Hippocampal formation (tissue), 2 donors: ENCODE data around the gene KREMEN1.

Experiments used
- DNase-seq, 2 donors: peaks; one replicate each; lab custom pipeline; 2025; lab: John Stamatoyannopoulos, UW

KREMEN1 gene

DNA sequence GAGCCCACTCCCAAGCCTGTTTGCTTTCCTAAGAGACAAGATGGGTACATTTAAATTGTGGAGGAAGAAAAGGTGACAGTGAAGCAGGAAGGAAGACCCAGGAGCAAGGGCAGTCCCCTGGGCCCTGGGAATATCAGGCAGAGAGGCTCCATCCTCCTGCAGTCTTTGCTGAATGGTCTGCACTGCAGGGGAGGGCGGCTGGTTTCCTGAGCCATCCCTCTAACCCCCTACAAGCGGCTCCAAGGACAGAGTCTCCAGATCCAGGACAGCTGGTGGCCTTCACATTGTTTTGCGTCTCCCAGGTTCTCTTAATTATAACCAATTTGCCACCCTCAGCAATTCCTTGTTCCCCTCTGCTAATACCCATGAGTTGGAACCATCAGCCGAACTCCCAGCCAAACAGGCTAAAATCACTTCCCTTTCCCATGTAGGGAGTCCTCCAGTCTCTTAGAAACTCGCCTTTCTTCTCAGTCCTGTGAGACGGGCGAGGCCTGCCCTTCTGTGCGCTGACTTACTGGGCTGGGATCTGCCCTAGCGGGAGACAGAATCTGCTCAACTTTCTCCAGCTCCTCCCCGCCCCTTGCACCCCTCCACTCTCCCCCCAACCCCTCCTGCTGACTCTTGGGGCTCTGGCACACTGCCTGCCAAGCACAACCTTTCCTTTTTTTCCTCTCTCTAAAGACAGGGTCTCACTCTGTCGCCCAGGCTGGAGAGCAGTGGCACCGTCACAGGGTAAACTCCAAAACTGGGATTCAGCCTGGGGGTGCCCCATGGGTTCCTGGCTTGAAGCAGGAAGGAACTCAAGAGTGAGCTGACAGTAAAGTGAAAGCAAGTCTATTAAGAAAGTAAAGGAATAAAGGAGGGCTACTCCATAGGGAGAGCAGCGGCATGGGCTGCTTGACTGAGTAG lies 79.5 kb downstream of the KREMEN1 start:
- peak; percentile 44 to 63 for DNase-seq

- DNase-seq, result no peak
Measured at GRCh38 chr22:29152954-29153719, 80.3 kb downstream of the KREMEN1 start.

DNA sequence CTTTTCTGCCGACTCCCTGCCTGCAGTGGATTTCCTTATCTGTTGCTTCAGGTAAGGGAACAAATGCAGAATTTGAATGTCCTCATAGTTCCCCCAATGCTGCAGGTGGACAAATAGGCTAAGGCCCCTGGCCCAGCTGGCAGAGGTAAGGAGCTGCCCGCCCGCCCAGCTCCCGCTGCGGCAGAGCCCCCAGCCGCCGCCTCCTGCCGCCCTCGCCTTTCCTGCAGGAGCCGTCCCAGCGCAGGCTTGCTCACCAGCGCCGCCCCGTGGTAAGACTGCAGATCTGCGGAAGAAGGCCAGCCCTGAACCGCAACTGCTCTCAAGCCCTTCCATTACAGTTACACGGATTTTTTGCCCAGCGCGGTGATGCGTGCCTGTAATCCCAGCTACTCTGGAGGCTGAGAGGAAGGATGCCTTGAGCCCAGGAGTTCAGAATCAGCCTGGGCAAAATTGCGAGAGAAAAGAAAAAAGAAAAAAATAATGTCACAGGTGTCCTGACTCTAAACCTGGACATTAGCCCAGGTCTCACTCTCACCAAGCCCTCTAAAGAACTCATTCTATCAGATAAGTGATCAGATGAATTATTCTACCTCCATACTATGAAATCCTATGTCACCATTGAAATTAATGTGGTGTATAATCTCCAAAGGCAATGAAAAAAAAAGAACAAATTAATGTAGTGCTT lies 81.7 kb downstream of the KREMEN1 start:
- peak; percentile 53 to 75 for DNase-seq

GRCh38 chr22:29155966-29156365 lies 83.1 kb downstream of the KREMEN1 start:
- DNase-seq, result no peak

DNA sequence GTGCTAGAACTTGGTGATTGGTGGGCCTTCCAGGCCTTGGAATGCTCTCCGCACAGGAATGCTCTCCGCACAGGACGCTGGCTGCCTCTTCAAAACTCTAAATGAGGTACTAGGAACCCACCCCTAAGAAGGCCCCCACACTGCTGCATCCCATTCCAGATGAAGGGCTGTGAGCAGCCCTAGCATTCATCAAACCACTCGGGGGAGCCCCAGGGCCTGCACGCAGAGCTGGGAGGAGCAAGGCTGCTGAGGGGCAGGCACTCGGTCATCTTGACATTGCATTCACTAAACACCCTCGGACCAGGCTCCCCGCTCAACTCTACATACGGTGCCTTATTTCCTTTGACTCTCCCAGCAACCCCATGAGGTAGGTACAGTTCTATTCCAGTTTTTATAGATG lies 83.7 kb downstream of the KREMEN1 start:
- no peak for DNase-seq

GRCh38 chr22:29157759-29158535 lies 85.1 kb downstream of the KREMEN1 start:
- DNase-seq, result no peak

- no peak for DNase-seq
Measured at GRCh38 chr22:29158546-29158945, 85.7 kb downstream of the KREMEN1 start.

GRCh38 chr22:29163808-29164207 lies 91.0 kb downstream of the KREMEN1 start:
- no peak for DNase-seq

DNA sequence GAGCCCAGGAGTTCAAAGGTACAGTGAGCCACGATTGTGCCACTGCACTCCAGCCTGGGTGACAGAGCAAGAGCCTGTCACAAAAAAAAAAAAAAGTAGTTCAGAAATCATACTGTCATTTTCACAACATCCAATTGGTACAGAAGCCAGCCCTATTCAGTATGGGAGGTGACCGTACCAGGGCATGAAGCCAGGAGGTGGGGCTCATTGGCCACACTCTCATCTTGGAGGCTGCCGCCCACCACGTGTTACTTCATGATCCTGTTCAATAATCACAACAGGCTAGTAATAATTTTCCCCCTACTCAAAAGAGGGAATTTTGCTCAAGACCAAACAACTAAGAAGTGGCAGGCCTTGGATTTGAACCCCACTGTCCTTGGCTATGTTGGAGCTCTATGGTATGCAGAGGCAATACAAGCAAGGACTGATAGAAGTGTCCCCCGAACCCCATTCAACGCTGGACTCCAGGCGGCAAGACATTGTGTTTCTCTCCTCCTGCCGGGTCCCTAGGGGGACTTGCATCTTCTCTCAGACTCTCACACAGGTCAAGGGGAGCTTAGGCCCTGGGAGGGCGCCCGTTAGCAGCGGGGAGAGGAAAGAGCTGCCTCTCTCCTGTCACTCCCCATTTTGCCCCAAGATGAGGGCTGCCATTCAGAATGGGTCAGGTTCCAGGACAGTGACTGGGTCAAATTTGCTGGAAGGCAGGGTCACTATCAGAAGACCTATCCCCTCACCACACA lies 92.7 kb downstream of the KREMEN1 start:
- DNase-seq, result no peak

GRCh38 chr22:29166180-29166579 lies 93.3 kb downstream of the KREMEN1 start:
- no peak for DNase-seq

DNA sequence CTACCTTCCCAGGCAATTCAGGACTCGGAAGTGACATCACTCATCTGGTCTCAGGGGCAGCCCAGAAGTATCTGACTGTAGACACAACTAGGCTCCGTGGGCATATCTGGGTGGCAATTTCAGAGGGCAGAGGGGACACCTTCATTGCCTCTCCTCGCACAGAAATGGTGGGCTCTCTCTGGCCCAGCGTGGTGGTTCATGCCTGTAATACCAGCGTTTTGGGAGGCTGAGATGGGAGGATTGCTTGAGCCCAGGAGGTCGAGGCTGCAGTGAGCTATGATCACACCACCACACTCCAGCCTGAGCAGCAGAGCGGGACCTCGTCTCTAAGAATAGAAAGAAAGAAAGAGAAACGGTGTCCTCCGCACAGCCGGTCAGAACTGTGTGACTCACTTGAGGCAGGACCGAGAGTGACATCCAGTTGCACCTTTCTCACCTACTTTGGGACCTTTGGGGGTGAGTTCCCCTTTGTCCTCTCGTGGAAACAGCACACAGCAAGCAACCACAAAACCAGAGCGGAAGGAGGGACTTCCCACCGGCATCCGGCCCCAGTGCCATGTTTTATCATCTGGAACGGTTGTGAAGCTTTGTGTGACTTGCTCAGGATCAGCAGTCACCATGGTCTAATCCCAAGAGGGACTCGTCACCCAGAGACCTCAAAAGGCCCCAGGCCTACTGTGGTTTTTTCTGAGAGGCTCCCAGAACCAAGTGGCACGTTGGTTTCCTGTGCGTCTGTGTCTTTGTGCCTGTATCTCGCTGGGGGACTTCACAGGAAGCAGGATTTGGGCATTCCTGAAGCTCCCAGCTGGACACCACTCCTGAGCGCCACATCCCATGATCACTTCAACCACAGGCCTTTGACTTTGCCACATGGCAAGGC lies 94.4 kb downstream of the KREMEN1 start:
- DNase-seq, result no peak

GRCh38 chr22:29171721-29172120 lies 98.9 kb downstream of the KREMEN1 start:
- DNase-seq, result no peak

GRCh38 chr22:29172216-29172615 lies 99.4 kb downstream of the KREMEN1 start:
- DNase-seq, result no peak

GRCh38 chr22:29175312-29175835 lies 102.5 kb downstream of the KREMEN1 start:
- no peak for DNase-seq

- no peak for DNase-seq
Measured at GRCh38 chr22:29183971-29184848, 111.4 kb downstream of the KREMEN1 start.

DNA sequence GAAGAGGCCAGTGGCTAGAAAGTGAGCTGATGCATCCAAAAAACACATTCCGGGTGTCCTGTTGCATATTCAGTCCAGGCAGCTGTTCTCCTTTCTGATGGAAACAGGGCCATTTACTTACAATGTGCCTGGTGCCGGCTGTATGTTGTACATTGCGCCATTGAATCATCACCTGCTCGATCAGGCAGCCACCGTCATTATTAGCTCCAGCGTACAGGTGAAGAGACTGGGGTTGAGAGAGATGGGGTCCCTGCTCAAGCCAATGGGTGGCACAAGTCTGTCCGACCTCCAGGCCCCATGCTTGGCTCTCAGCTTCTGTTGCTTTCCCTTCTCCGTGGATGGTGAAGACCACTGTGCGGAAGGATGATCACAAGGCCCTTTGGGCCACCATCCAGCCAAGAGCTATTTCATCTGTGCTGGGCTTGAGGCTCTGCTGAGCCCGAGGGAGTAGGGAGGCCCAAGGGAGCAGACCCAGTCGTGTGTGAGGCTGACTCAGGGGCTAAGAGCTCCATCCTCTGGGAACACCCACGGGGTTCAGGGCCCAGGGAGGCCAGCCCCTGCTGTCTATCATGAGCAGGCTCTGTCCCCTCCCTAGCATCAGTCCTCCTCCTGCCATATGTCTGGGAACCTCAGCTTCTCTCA lies 112.1 kb downstream of the KREMEN1 start:
- DNase-seq, result peak in 1 of 2 donors; percentile 31

DNA sequence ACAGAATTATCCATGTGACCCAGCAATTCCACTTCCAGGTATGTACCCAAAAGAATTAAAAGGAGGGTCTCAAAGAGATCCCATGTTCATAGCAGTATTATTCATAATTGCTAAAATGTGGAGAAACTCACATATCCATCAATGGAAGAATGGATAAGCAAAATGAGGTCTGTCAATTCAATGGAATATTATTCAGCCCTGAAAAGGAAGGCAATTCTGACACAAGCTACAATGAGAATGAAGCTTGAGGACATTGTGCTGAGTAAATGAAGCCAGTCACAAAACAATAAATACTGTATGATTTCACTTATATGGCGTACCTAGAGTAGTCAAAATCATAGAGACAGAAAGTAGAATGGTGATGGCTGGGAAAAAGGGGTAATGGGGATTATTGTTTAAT lies 113.5 kb downstream of the KREMEN1 start:
- DNase-seq, result no peak

GRCh38 chr22:29187831-29188230 lies 115.0 kb downstream of the KREMEN1 start:
- DNase-seq, result no peak
